OCI-LY3 (cell line): ENCODE data around the gene OTOS.

Experiments
- CTCF ChIP-seq: fragments of 200-600, 300-600 bp; sonication (generic); IDR thresholded peaks from 2 replicates; pipeline ENCODE4 v1.5.1; 2014; ENCODE audit warnings: antibody characterized with exemption, low read length, low read depth
- EZH2phosphoT487 ChIP-seq: fragments of 200-600 bp; shearing (Covaris generic); IDR thresholded peaks from 2 replicates; pipeline ENCODE4 v1.6.1; 2018; ENCODE audit warnings: antibody characterized with exemption, mixed run types, low read depth

GRCh38 chr2:240183006-240183874 lies 42.8 kb upstream of the OTOS start:
- TF ChIP-seq CTCF, result no peak
- no peak for TF ChIP-seq EZH2phosphoT487
